GM12874 (cell line): ENCODE results near the gene NAA50.

Experiments used
- CTCF ChIP-seq: IDR thresholded peaks from 2 replicates; pipeline ENCODE4 v1.5.1; 2011; ENCODE audit warnings: low read depth, mild to moderate bottlenecking, control low read depth, low read length, moderate library complexity; ENCODE audit not compliant: insufficient read depth

The NAA50 gene

GRCh38 chr3:113698213-113698742 lies 47.8 kb downstream of the NAA50 start:
- no peak for TF ChIP-seq CTCF

- TF ChIP-seq CTCF: no peak
These were observed 48.5 kb downstream of the NAA50 start for GRCh38 chr3:113697500-113698090.

- no peak for TF ChIP-seq CTCF
These were observed 49.2 kb downstream of the NAA50 start for GRCh38 chr3:113696658-113697499.

- TF ChIP-seq CTCF: no peak
These were observed 50.0 kb downstream of the NAA50 start, which contains the start of gene USF3 for GRCh38 chr3:113695786-113696645. USF3 (minus strand) TSS chr3:113696642; CDS start chr3:113674878, 21,764 bp downstream.

GRCh38 chr3:113695431-113695785 lies 50.6 kb downstream of the NAA50 start:
- TF ChIP-seq CTCF: no peak

GRCh38 chr3:113690482-113690881 lies 55.6 kb downstream of the NAA50 start:
- TF ChIP-seq CTCF: no peak
